Measurements from ENCODE around the gene PRR35.

- TF ChIP-seq POLR2A (IDR thresholded peaks at IDR 0.05; ENCODE audit: low read depth, low read length) (no peak), CTCF (IDR thresholded peaks at IDR 0.05; ENCODE audit: extremely low read depth in 1 of 2, insufficient read depth in 1 of 2, low read depth in 1 of 2, low read length in 2 of 2) (no peak), POLR2AphosphoS5 (IDR thresholded peaks at IDR 0.05; ENCODE audit: insufficient read depth, low read depth, low read length) (no peak), FOS (IDR thresholded peaks at IDR 0.05; ENCODE audit: borderline replicate concordance, insufficient read depth, low read length) (no peak), EZH2 (IDR thresholded peaks at IDR 0.05; ENCODE audit: borderline replicate concordance, low read depth, low read length, severe bottlenecking) (no peak), JUN (IDR thresholded peaks at IDR 0.05; ENCODE audit: borderline replicate concordance, insufficient read depth, insufficient read length, low read depth) (no peak), GATA2 (IDR thresholded peaks at IDR 0.05; ENCODE audit: insufficient read depth, insufficient read length, low read depth, low read length) (no peak), MAX (IDR thresholded peaks at IDR 0.05; ENCODE audit: insufficient read depth, insufficient read length) (no peak)
These were observed 6.4 kb upstream of the PRR35 start for GRCh38 chr16:553601-554296.

Data from endothelial cell of umbilical vein (primary cell).